ENCODE measurements around the gene KLF2.

Gene KLF2

GRCh38 chr19:16364231-16364865 is 39.7 kb downstream of the KLF2 start:
- DNase-seq (ENCODE audit: low spot score) = no peak

- DNase-seq (ENCODE audit: low spot score) = no peak
Measured at GRCh38 chr19:16365300-16365996, 40.8 kb downstream of the KLF2 start.

- DNase-seq (ENCODE audit: low spot score) = no peak
Measured at GRCh38 chr19:16366056-16366432, 41.4 kb downstream of the KLF2 start.

GRCh38 chr19:16366433-16367260 is 42.0 kb downstream of the KLF2 start:
- DNase-seq (ENCODE audit: low spot score) = peak; percentile 72

- peak; percentile 79 for DNase-seq (ENCODE audit: low spot score)
Measured at GRCh38 chr19:16367261-16367683, 42.6 kb downstream of the KLF2 start.

GRCh38 chr19:16368385-16369305 is 44.0 kb downstream of the KLF2 start:
- DNase-seq (ENCODE audit: low spot score) = peak; percentile 86

- DNase-seq (ENCODE audit: low spot score) = no peak
Measured at GRCh38 chr19:16369306-16369663, 44.7 kb downstream of the KLF2 start.

GRCh38 chr19:16369664-16370576 is 45.3 kb downstream of the KLF2 start:
- DNase-seq (ENCODE audit: low spot score) = peak; percentile 92

- peak; percentile 45 for DNase-seq (ENCODE audit: low spot score)
Measured at GRCh38 chr19:16370641-16371391, 46.2 kb downstream of the KLF2 start.

GRCh38 chr19:16371540-16371986 is 46.9 kb downstream of the KLF2 start:
- DNase-seq (ENCODE audit: low spot score) = peak; percentile 95

- peak; percentile 32 for DNase-seq (ENCODE audit: low spot score)
Measured at GRCh38 chr19:16372065-16372915, 47.7 kb downstream of the KLF2 start.

GRCh38 chr19:16373079-16373478 is 48.5 kb downstream of the KLF2 start:
- no peak for DNase-seq (ENCODE audit: low spot score)

GRCh38 chr19:16373532-16373931 is 48.9 kb downstream of the KLF2 start:
- DNase-seq (ENCODE audit: low spot score) = no peak

- no peak for DNase-seq (ENCODE audit: low spot score)
Measured at GRCh38 chr19:16373989-16374388, 49.4 kb downstream of the KLF2 start.

- peak; percentile 25 for DNase-seq (ENCODE audit: low spot score)
Measured at GRCh38 chr19:16374436-16374835, 49.8 kb downstream of the KLF2 start.

GRCh38 chr19:16375157-16375935 is 50.7 kb downstream of the KLF2 start:
- peak; percentile 38 for DNase-seq (ENCODE audit: low spot score)

- no peak for DNase-seq (ENCODE audit: low spot score)
Measured at GRCh38 chr19:16375936-16376185, 51.2 kb downstream of the KLF2 start.

- DNase-seq (ENCODE audit: low spot score) = no peak
Measured at GRCh38 chr19:16376241-16376640, 51.6 kb downstream of the KLF2 start.

- peak; percentile 18 for DNase-seq (ENCODE audit: low spot score)
Measured at GRCh38 chr19:16376649-16377048, 52.0 kb downstream of the KLF2 start.

Measured in CD4-positive, alpha-beta T cell treated with Interleukin-2 at 100 ng/mL for 4 hours (primary cell).